GM08714 (cell line): ENCODE measurements around the gene ZC3H18.

Experiments
- H3K4me3 ChIP-seq: fragments of 200-500 bp; sonication (Bioruptor generic); 2 replicates; pipeline ENCODE4 v1.5.1; 2014; ENCODE audit warnings: mild to moderate bottlenecking, low read length, inconsistent platforms
- ZNF274 ChIP-seq: IDR thresholded peaks from 2 replicates; pipeline ENCODE4 v1.6.1; 2012; ENCODE audit warnings: mild to moderate bottlenecking, low read depth, low read length

The ZC3H18 gene

DNA sequence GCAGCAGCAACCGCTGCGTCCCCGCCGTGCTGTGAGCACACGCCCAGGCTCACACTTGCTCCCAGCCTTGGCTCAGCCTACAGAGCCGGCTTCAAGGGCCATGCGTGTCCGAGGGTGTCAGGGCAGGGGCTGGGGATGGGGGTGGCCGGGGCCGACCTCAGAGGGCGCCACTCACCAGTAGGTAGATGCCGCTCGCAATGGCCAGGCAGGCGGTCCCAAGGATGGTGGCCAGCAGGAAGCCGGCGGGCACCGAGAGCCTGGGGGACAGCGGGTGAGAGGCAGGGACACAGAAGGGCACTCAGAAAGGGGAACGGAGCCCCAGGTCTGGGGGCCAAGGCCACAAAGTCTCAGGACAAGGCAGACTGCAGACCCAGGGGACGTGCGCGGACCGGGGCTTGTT lies 75.7 kb downstream of the ZC3H18 start:
- H3K4me3 ChIP-seq = no peak overlapping the region
- TF ChIP-seq ZNF274 = no peak

DNA sequence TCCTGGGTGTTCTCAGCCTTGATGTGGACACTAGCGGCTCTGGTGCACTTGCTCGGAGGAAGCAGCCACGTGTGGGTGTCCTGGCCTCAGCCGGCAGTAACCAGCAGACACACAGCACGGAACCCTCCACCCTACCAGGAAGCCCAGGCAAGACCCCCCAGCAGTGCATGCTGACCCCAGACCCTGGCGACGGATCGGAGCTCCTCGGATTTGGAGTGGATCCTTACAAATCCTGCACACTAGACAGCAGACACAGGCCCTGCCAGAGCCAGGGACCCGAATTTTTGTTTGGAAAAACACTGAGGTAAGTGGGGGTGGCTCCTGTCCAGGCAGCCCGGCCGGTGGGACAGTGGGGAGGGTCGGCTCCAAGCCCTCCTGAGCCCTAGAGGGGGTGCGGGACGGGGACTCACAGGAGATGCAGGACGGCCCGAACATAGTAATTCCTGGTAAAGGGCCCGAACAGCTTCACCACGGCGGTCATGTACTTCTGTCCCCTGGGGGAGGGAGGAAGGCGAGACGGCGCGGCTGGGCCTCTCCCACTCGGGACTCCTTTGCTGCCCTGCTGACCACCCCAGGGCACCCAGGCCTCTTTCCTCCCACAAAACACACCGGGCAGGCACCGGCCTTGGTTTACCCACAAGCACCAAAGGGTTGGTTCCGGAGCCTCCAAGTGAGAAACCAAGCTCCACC lies 76.3 kb downstream of the ZC3H18 start:
- no peak overlapping the region for H3K4me3 ChIP-seq
- TF ChIP-seq ZNF274 = no peak

GRCh38 chr16:88647178-88648070 lies 77.2 kb downstream of the ZC3H18 start:
- TF ChIP-seq ZNF274 = no peak
- no peak overlapping the region for H3K4me3 ChIP-seq

- H3K4me3 ChIP-seq = peak overlapping the region; percentile 78
- no peak for TF ChIP-seq ZNF274
These were observed 79.2 kb downstream of the ZC3H18 start for GRCh38 chr16:88649195-88649923.

DNA sequence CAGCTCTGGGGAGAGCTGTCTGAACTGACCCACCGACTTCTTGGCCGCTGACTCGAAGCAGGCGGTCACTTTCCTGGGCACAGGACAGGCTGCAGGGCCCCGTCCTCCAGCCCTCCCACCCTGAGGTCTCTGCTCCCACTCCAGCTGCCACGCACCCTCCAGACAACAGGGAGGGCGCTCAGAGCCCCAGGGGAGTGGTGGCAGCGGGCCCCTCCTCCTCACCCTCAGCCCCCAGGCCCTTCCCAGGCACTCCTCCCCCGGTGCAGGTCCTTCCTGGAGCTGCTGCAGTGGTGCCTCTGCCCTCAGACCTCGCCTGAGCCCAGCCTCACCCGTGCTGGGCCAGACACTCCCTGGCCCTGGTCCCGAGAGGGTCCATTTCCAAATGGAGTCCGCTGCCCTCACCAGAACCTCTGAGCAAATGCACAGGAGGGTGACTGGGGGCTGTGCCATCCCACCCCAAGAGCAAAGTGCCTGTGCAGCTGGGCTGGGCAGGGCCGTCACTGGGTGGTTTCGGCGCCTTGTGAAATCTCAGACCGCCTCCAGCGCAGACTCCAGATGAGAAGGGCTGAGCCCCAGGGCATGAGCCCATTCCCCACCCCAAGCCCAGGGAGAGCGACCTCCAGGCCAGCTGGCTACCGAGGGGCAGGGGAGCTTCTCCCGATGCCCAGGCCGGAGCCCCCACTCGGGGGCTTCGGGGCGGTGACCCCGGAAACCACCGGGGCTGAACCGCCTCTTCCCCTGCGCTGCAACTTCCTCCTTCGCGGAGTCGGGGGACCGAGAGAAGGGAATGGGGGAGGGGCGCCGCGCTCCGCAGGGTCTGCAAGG lies 79.9 kb downstream of the ZC3H18 start:
- TF ChIP-seq ZNF274 = no peak
- H3K4me3 ChIP-seq = peak overlapping the region; percentile 78

DNA sequence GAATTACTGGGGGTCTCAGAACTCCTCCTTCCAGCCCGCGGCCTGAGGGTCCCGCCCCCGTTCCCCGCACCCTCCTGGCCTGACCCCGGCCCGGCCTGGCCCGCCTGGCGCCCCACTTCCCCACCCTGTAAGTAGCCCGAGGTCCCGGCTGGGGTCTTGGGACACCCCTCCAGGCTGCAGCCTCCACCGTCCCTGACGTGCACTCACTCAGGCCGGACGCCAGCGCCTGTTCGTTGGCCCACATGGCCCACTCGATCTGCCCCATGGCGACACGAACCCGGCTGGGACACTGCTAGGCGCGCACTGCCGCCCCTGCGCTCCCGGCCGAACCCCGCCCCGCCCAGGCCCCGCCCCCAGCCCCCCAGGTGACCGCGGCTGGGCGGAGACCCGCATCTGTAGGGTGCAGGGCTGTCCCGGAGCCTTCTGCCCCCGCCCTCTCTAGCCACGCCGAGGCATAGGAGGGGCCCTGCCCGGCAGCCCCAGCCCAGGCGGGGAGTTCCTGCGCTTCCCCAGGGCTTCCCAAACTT lies 80.6 kb downstream of the ZC3H18 start, which contains the start of gene CYBA:
Gene CYBA, minus strand, starts transcription at position 305 of the 527 bp plus-strand sequence. Its CDS starts 40 bp downstream, at position 265.
- peak within 1 kb of the TSS; percentile 78 for H3K4me3 ChIP-seq
- no peak for TF ChIP-seq ZNF274

DNA sequence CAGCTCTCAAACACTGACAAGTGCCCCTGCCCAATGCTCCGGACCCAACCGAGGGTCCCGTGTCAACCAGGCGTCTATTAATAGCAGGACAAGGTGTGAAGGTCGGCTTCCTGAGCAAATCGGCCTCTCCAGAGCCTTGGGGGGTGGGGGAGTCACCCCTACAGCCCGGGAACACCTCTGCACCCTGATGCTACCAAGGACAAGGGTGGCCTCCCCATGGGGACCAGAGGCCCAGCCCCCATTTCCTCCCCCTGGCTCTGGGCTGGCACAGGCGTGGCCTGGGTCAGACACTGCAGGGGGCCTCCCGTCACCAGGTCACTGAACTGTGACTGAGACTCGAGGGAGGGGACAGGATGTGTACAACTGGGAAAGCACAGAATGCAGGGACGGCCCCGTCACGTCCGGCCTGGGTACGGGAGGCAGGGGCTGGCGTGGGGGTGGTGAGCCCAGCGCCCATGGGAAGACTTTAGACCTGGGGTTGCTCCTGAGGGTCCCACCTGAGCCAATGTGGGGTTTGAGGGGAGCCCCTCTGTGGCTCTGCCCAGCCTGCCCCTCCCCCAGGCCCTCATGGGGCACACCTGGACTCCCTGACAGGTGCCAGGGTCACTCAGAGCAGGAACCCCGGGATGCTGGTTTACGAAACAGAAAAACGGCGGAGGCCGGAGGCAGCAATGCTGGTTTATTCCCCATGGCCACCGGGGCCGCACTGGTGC lies 81.2 kb downstream of the ZC3H18 start:
- H3K4me3 ChIP-seq = peak overlapping the region; percentile 58; the same call in 1 of the 2 replicates
- TF ChIP-seq ZNF274 = no peak

DNA sequence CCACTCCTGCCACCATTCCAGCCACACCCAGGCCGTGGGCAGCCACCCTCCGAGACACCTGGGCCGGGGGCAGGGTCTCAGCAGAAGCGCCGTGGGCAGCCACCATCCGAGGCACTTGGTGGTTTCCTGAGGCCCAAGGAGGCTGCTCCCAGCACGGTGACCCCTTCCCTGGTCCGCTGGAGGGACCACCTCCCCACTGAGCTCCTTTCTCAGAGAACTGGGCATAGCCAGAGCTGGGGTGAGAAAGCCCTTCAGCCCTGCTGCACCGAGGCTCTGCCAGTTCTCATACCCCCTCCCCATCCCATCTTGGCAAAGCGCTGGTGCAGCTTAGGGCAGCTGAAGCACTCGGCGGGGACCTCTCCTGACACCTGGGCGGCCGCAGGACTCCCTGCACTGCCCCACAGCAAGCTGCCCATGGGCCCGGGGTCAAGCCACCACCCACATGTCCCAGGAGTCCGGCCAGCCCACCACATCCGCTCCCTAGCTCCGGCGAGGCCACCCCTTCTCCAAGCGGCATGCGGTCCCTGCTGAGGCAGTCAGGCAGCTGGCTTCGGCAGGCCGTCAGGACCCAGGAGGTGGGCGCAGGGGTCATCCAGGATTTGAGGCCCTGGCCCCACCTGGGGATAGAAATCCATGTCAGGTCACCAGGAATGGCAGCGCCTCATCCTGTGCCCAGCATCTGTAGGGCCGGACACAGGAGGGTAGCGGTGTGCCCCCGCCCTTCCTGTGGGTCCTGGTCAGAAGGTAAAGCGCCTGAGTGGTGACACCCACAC lies 82.0 kb downstream of the ZC3H18 start:
- H3K4me3 ChIP-seq = peak overlapping the region; percentile 34; the same call in 1 of the 2 replicates
- no peak for TF ChIP-seq ZNF274

GRCh38 chr16:88652762-88653063 lies 82.5 kb downstream of the ZC3H18 start:
- no peak for TF ChIP-seq ZNF274
- no peak overlapping the region for H3K4me3 ChIP-seq

DNA sequence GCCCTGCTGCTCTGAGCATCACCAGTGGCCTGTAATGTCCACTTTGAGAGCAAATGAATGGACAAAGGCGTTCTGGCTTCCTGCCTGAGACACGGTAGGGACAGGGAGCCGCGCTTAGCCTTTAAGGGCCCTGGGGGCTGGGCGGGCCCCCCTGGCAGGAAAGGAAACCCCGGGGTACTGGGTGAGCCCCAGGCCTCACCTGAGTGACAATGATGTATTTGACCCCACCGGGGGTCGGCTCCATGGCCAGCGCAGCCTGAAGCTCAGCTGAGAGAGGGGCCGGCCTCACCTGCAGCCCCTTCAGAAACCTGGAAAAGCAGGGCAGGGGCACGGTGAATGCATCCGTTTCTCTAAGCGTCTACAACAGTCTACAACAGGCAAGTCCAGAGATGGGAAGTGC lies 82.9 kb downstream of the ZC3H18 start:
- TF ChIP-seq ZNF274 = no peak
- H3K4me3 ChIP-seq = no peak overlapping the region

- H3K4me3 ChIP-seq = no peak overlapping the region
- no peak for TF ChIP-seq ZNF274
These were observed 83.6 kb downstream of the ZC3H18 start for GRCh38 chr16:88653596-88654362.
